ENCODE results near the gene NR2F1-AS1.

The NR2F1-AS1 gene

DNA sequence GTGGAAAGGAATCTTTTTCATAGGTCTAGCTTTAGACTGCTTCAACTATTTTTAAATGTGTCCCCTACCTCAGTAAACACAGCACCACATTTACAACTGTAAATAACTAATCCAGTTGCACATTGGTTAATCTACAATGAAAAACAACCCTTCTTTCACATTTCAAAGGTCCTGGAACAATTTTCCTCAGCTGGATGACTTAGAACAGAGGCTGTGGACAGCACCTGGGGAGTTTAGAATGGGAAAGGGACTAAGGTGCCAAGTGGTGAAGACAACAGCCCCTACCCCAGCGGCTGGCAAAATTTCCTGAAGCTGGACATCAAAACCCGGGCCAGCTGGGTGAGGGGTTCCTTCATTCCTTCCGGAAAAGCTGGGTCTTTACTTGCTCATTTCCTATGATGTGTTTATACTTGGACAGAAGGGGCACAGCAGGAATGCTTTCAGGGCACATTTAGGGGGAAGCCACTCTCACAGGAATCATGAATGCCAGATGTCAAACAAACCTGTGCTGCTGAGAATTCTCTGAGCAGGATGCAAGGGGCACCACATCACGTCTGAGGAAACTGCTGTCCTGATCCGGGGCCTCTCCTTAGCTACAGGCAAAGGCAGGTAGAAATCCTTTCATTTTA, 158.3 kb downstream of the NR2F1-AS1 start:
- Histone ChIP-seq H3K4me3 (replicated peaks; ENCODE audit: low read depth, low read length) (no peak overlapping the region), H3K27me3 (replicated peaks; ENCODE audit: control insufficient read depth, insufficient read depth, low read length) (peaks cover 1% of the 10 kb centered on the region; the same call in 1 of the 2 replicates), H3K36me3 (ENCODE audit: control insufficient read depth, insufficient read depth, low read length) (no peaks in the 10 kb centered on the region)
- no peak for TF ChIP-seq CTCF (IDR thresholded peaks at IDR 0.05; ENCODE audit: insufficient read depth, low read length, poor library complexity, severe bottlenecking)
- no peak for DNase-seq (ENCODE audit: extremely low read depth, insufficient read length)

DNA sequence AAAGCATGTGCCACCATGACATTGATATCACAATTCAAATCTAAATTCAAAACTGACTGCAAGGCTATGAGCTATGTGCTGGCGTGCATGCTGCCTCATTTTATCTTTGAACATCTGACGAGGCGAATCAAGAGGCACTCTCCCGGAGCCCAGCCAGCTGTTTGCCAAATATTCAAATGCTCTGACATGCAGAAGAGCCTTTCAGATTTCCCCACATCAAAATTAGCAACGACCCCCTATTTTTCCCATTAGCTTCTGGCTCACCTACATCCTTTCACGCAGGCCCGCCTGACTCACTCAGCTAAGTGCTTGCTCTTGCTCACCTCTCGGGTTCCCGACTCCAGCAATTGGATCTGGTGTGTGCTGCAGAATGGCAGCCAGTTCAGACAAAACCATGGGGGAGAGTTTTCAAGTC, 159.0 kb downstream of the NR2F1-AS1 start:
- H3K27me3 ChIP-seq (replicated peaks; ENCODE audit: control insufficient read depth, insufficient read depth, low read length), result peaks cover 1% of the 10 kb centered on the region; the same call in 1 of the 2 replicates
- no peaks in the 10 kb centered on the region for H3K36me3 ChIP-seq (ENCODE audit: control insufficient read depth, insufficient read depth, low read length)
- no peak for DNase-seq (ENCODE audit: extremely low read depth, insufficient read length)
- no peak overlapping the region for H3K4me3 ChIP-seq (replicated peaks; ENCODE audit: low read depth, low read length)
- TF ChIP-seq CTCF (IDR thresholded peaks at IDR 0.05; ENCODE audit: insufficient read depth, low read length, poor library complexity, severe bottlenecking), result no peak

DNA sequence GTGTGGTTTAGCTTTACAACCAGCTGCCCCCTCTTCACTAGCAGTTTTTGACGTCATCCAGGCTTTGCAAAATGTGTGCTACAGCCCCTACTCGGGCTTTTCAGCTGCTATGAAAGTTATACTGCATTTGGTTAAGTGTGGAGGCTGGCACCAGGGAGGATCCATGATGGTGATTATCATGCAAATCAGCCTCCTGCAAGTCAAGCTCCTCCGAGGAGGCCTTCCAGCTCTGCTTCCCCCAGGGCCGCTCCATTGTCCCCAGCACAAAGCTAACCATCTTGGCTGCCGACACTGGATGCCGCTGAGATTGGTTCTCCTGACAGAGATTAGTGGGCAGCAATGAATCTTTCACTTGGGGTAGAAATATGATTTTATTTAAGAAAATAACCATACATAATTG, 159.6 kb downstream of the NR2F1-AS1 start:
- TF ChIP-seq CTCF (IDR thresholded peaks at IDR 0.05; ENCODE audit: insufficient read depth, low read length, poor library complexity, severe bottlenecking), result no peak
- H3K4me3 ChIP-seq (replicated peaks; ENCODE audit: low read depth, low read length), result no peak overlapping the region
- DNase-seq (ENCODE audit: extremely low read depth, insufficient read length), result no peak

DNA sequence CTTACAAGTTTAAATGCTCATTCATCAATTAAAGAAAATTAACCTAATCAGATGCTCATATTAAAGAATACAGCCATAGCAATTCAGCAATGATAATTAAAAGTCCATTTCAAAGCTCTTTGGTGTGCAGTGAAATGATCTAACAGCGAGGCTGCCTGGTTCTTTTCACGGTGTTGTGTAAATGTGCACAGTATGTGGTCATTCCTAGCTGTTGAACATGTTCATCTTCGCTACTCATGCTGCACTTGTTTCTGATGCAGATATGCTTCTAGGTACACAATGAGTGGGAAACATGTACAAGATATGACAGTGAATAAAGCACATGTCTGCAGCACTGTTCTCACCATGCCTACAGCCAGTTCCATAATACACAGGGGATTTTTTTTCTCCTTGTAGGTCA, 163.5 kb downstream of the NR2F1-AS1 start:
- no peak overlapping the region for H3K4me3 ChIP-seq (replicated peaks; ENCODE audit: low read depth, low read length)
- no peak for TF ChIP-seq CTCF (IDR thresholded peaks at IDR 0.05; ENCODE audit: insufficient read depth, low read length, poor library complexity, severe bottlenecking)

More for the DNA sequence above, 159.6 kb downstream of the NR2F1-AS1 start:
- no peaks in the 10 kb centered on the region for H3K36me3 ChIP-seq (ENCODE audit: control insufficient read depth, insufficient read depth, low read length)
- H3K27me3 ChIP-seq (replicated peaks; ENCODE audit: control insufficient read depth, insufficient read depth, low read length), result peaks cover 1% of the 10 kb centered on the region; the same call in 1 of the 2 replicates

GRCh38 chr5:93415819-93416218, 165.2 kb downstream of the NR2F1-AS1 start:
- H3K27me3 ChIP-seq (replicated peaks; ENCODE audit: control insufficient read depth, insufficient read depth, low read length), result no peaks in the 10 kb centered on the region
- TF ChIP-seq CTCF (IDR thresholded peaks at IDR 0.05; ENCODE audit: insufficient read depth, low read length, poor library complexity, severe bottlenecking), result no peak
- H3K36me3 ChIP-seq (ENCODE audit: control insufficient read depth, insufficient read depth, low read length), result no peaks in the 10 kb centered on the region
- no peak overlapping the region for H3K4me3 ChIP-seq (replicated peaks; ENCODE audit: low read depth, low read length)
- no peak for DNase-seq (ENCODE audit: extremely low read depth, insufficient read length)

More for the DNA sequence above, 163.5 kb downstream of the NR2F1-AS1 start:
- H3K27me3 ChIP-seq (replicated peaks; ENCODE audit: control insufficient read depth, insufficient read depth, low read length), result peaks cover 1% of the 10 kb centered on the region; the same call in 1 of the 2 replicates
- H3K36me3 ChIP-seq (ENCODE audit: control insufficient read depth, insufficient read depth, low read length), result no peaks in the 10 kb centered on the region
- no peak for DNase-seq (ENCODE audit: extremely low read depth, insufficient read length)

Data from GM06990 (cell line).